ENCODE results near the gene OTOP2.

- no peak for TF ChIP-seq CTCF (conservative IDR thresholded peaks at IDR 0.05; ENCODE audit: low read depth, low read length)
- no peak for TF ChIP-seq EZH2phosphoT487 (IDR thresholded peaks at IDR 0.05; ENCODE audit: borderline replicate concordance, low read length)
- no peak for TF ChIP-seq EZH2 (IDR thresholded peaks at IDR 0.05; ENCODE audit: low read length, unreplicated experiment)
Observed at GRCh38 chr17:74919440-74920305, 4.4 kb upstream of the OTOP2 start.

All from PC-3 (cell line).